LoVo (cell line): ENCODE results near the gene BTF3.
A peak's percentile ranks its signal among the peaks of the same experiment; 100 is the strongest.
"Not testable (repeated sequence)": the region's sequence is repeated elsewhere in the genome, so short reads cannot be mapped to it uniquely, and the experiment has no call there.

Experiments
- DNase-seq: peaks from one replicate; pipeline ENCODE4 v3.0.0-alpha.2; 2016; ENCODE audit warnings: low spot score

The BTF3 gene

GRCh38 chr5:73486119-73486899, 11.9 kb upstream of the BTF3 start:
- DNase-seq: no peak

GRCh38 chr5:73487257-73487656, 11.0 kb upstream of the BTF3 start:
- not testable (repeated sequence) for DNase-seq

- no peak for DNase-seq
These were observed 10.4 kb upstream of the BTF3 start for GRCh38 chr5:73487815-73488214.

GRCh38 chr5:73488806-73489205, 9.4 kb upstream of the BTF3 start:
- DNase-seq: no peak

GRCh38 chr5:73490088-73490487, 8.2 kb upstream of the BTF3 start:
- DNase-seq: no peak

GRCh38 chr5:73491155-73491554, 7.1 kb upstream of the BTF3 start:
- DNase-seq: no peak

- DNase-seq: no peak
These were observed 4.8 kb upstream of the BTF3 start for GRCh38 chr5:73493421-73493820.

GRCh38 chr5:73494721-73495120, 3.5 kb upstream of the BTF3 start:
- DNase-seq: no peak

- DNase-seq: peak; percentile 61
These were observed 2.4 kb upstream of the BTF3 start for GRCh38 chr5:73495772-73496335.

GRCh38 chr5:73496984-73497457, 1.2 kb upstream of the BTF3 start:
- peak; percentile 92 for DNase-seq

GRCh38 chr5:73497497-73498056, 665 bp upstream of the BTF3 start:
- no peak for DNase-seq

GRCh38 chr5:73499187-73499586, 945 bp downstream of the BTF3 start:
- DNase-seq: no peak

GRCh38 chr5:73499756-73500155, 1.5 kb downstream of the BTF3 start:
- no peak for DNase-seq

- DNase-seq: no peak
These were observed 3.2 kb downstream of the BTF3 start for GRCh38 chr5:73501406-73501805.

- DNase-seq: no peak
These were observed 8.3 kb downstream of the BTF3 start for GRCh38 chr5:73506459-73506955.

GRCh38 chr5:73507062-73507461, 8.8 kb downstream of the BTF3 start:
- no peak for DNase-seq

- not testable (repeated sequence) for DNase-seq
These were observed 10.3 kb downstream of the BTF3 start for GRCh38 chr5:73508521-73508920.

GRCh38 chr5:73513996-73514395, 15.8 kb downstream of the BTF3 start:
- DNase-seq: peak; percentile 54

GRCh38 chr5:73514418-73514817, 16.2 kb downstream of the BTF3 start:
- DNase-seq: no peak

- peak; percentile 36 for DNase-seq
These were observed 17.0 kb downstream of the BTF3 start for GRCh38 chr5:73515232-73515631.

- DNase-seq: peak; percentile 82
These were observed 21.5 kb downstream of the BTF3 start for GRCh38 chr5:73519531-73520283.

GRCh38 chr5:73522989-73523388, 24.7 kb downstream of the BTF3 start:
- no peak for DNase-seq
